ENCODE data around the gene SREBF2. TPM values are rescaled to one million over a fixed set of nuclear protein-coding genes. Genes with fewer than 3 reads are reported as not detected.

Gene SREBF2
- total and polyA plus RNA-seq, 2 experiments from 2014 or later = 113 to 114 TPM

GRCh38 chr22:41911001-41911611 is 78.2 kb downstream of the SREBF2 start:
- 19% methylated on average over 7 of the region's 37 CpGs for WGBS (ENCODE audit: low lambda C conversion rate, missing lambda C conversion rate)
- Histone ChIP-seq H3K4me1 (ENCODE audit: insufficient read depth) (peaks cover 16% of the 10 kb centered on the region), H3K36me3 (replicated peaks; ENCODE audit: insufficient read depth, low read depth) (no peaks in the 10 kb centered on the region), H3K27me3 (peaks cover 60% of the 10 kb centered on the region), H3K79me2 (no peaks in the 10 kb centered on the region), H4K20me1 (ENCODE audit: insufficient read depth, poor library complexity, severe bottlenecking) (peaks cover 22% of the 10 kb centered on the region), H3K9me2 (replicated peaks; ENCODE audit: insufficient read depth) (no peaks in the 10 kb centered on the region), H2AFZ (no peak overlapping the region), H3K4me3 (no peak overlapping the region), H3K27ac (no peak overlapping the region), H3K4me2 (peak overlapping the region; percentile 79), H3K9me3 (ENCODE audit: low read depth) (no peaks in the 10 kb centered on the region)
- no peak for TF ChIP-seq EZH2 (IDR thresholded peaks at IDR 0.05; ENCODE audit: borderline replicate concordance)
- TF ChIP-seq EZH2phosphoT487 (IDR thresholded peaks at IDR 0.05; ENCODE audit: low read depth, severe bottlenecking, unreplicated experiment) = no peak
- no peak for TF ChIP-seq CTCF (IDR thresholded peaks at IDR 0.05; ENCODE audit: poor library complexity)
- DNase-seq (ENCODE audit: low spot score) = no peak

GRCh38 chr22:41912338-41913039 is 79.6 kb downstream of the SREBF2 start:
- H3K9me2 ChIP-seq (replicated peaks; ENCODE audit: insufficient read depth) = no peaks in the 10 kb centered on the region
- H3K27me3 ChIP-seq = peaks cover 74% of the 10 kb centered on the region
- no peak overlapping the region for H2AFZ ChIP-seq
- H3K79me2 ChIP-seq = no peaks in the 10 kb centered on the region
- H3K4me2 ChIP-seq = no peak overlapping the region
- H3K4me1 ChIP-seq (ENCODE audit: insufficient read depth) = peaks cover 16% of the 10 kb centered on the region
- no peak for DNase-seq (ENCODE audit: low spot score)
- peaks cover 15% of the 10 kb centered on the region for H4K20me1 ChIP-seq (ENCODE audit: insufficient read depth, poor library complexity, severe bottlenecking)
- no peak overlapping the region for H3K27ac ChIP-seq
- no peaks in the 10 kb centered on the region for H3K36me3 ChIP-seq (replicated peaks; ENCODE audit: insufficient read depth, low read depth)
- no peak overlapping the region for H3K4me3 ChIP-seq
- H3K9me3 ChIP-seq (ENCODE audit: low read depth) = no peaks in the 10 kb centered on the region
- 82% methylated on average over 9 of the region's 9 CpGs for WGBS (ENCODE audit: low lambda C conversion rate, missing lambda C conversion rate)
- TF ChIP-seq EZH2phosphoT487 (IDR thresholded peaks at IDR 0.05; ENCODE audit: low read depth, severe bottlenecking, unreplicated experiment) (no peak), EZH2 (IDR thresholded peaks at IDR 0.05; ENCODE audit: borderline replicate concordance) (no peak), CTCF (IDR thresholded peaks at IDR 0.05; ENCODE audit: poor library complexity) (no peak)

- Histone ChIP-seq H3K27me3 (peaks cover 81% of the 10 kb centered on the region), H3K27ac (no peak overlapping the region), H4K20me1 (ENCODE audit: insufficient read depth, poor library complexity, severe bottlenecking) (peaks cover 12% of the 10 kb centered on the region), H3K4me3 (no peak overlapping the region), H2AFZ (no peak overlapping the region), H3K36me3 (replicated peaks; ENCODE audit: insufficient read depth, low read depth) (no peaks in the 10 kb centered on the region), H3K9me3 (ENCODE audit: low read depth) (no peaks in the 10 kb centered on the region), H3K79me2 (no peaks in the 10 kb centered on the region), H3K4me2 (no peak overlapping the region), H3K4me1 (ENCODE audit: insufficient read depth) (peaks cover 16% of the 10 kb centered on the region), H3K9me2 (replicated peaks; ENCODE audit: insufficient read depth) (no peaks in the 10 kb centered on the region)
- TF ChIP-seq CTCF (IDR thresholded peaks at IDR 0.05; ENCODE audit: poor library complexity) (no peak), EZH2phosphoT487 (IDR thresholded peaks at IDR 0.05; ENCODE audit: low read depth, severe bottlenecking, unreplicated experiment) (no peak), EZH2 (IDR thresholded peaks at IDR 0.05; ENCODE audit: borderline replicate concordance) (no peak)
- no peak for DNase-seq (ENCODE audit: low spot score)
- 67% methylated on average over 11 of the region's 11 CpGs for WGBS (ENCODE audit: low lambda C conversion rate, missing lambda C conversion rate)
Measured at GRCh38 chr22:41913040-41913719, 80.3 kb downstream of the SREBF2 start.
